K562 (cell line): ENCODE data around the gene CHCHD6. TPM values are rescaled to one million over a fixed set of nuclear protein-coding genes. Genes with fewer than 3 reads are reported as not detected.

ENCODE experiments used
- ATAC-seq: fragments of 200-7000 bp; cut with Tn5 transposase; 3 replicates; pipeline ENCODE4 v1.9.1; 2020; ENCODE audit warnings: moderate library complexity
- BruUV-seq: library from RNA; stranded (reverse); fragments of 400-500 nt; replicated peaks from 2 replicates; lab custom pipeline; 2021; lab: Mats Ljungman, UMichigan
- CTCF ChIA-PET: fragments of 300-600 bp; formaldehyde crosslinking; extraction: SDS; loops from one replicate; lab custom pipeline; 2021; ENCODE audit warnings: low intra/inter-chr PET ratio; lab: Yijun Ruan, JAX
- POLR2A ChIA-PET: fragments of 300-600, 350-650 bp; sonication (Branson Sonifier 250); formaldehyde crosslinking; extraction: SDS; loops from one replicate; lab custom pipeline; 2021; ENCODE audit warnings: antibody characterized with exemption, inconsistent platforms; lab: Yijun Ruan, JAX
- DNase-seq, 4 experiments: peaks; one replicate each; pipeline versions ENCODE4 v3.0.0 to v3.0.0-alpha.2; 2011 to 2018; ENCODE audit warnings: low spot score in 3 of 4, mixed read lengths in 3 of 4; ENCODE audit errors: extremely low read depth in 1 of 4
- FAIRE-seq: peaks from 2 replicates; lab custom pipeline; 2011; peaks lifted over from hg19 to GRCh38; lab: Jason Lieb, UNC
- H2AFZ ChIP-seq: 2 replicates; pipeline ENCODE4 v1.6.0; 2011; ENCODE audit warnings: low read depth, low read length, control low read depth, inconsistent platforms
- H3K27ac ChIP-seq: fragments of 200-600 bp; 3 replicates; pipeline ENCODE4 v1.8.0; 2011; ENCODE audit warnings: low read depth, mild to moderate bottlenecking, control low read depth, inconsistent platforms, low read length, moderate library complexity, mixed read lengths; ENCODE audit errors: extremely low read depth
- H3K27me3 ChIP-seq, 2 experiments: fragments of 300-600 bp in 1 of 2; 2 replicates in 1 of 2; 3 replicates in 1 of 2; pipeline versions ENCODE4 v1.6.0 to v1.8.0; 2011; ENCODE audit warnings: inconsistent platforms in 2 of 2, low read length in 2 of 2, mild to moderate bottlenecking in 1 of 2, mixed read lengths in 1 of 2, moderate library complexity in 1 of 2; ENCODE audit not compliant: control insufficient read depth in 2 of 2, insufficient read depth in 2 of 2
- H3K36me3 ChIP-seq: fragments of 300-600 bp; 3 replicates; pipeline ENCODE4 v1.8.0; 2011; ENCODE audit warnings: mild to moderate bottlenecking, low read length, inconsistent platforms; ENCODE audit not compliant: control insufficient read depth, insufficient read depth
- H3K4me1 ChIP-seq, 2 experiments: fragments of 200-600 bp in 1 of 2; replicated peaks in 1 of 2; 2 replicates in 1 of 2; 3 replicates in 1 of 2; pipeline versions ENCODE4 v1.5.1 to v1.8.0; 2011; ENCODE audit warnings: inconsistent platforms in 2 of 2, low read length in 2 of 2, mild to moderate bottlenecking in 1 of 2, mixed read lengths in 1 of 2, moderate library complexity in 1 of 2; ENCODE audit not compliant: control insufficient read depth in 2 of 2, insufficient read depth in 2 of 2
- H3K4me2 ChIP-seq: 2 replicates; pipeline ENCODE4 v1.6.1; 2011; ENCODE audit warnings: low read length, control low read depth, inconsistent platforms, mixed read lengths; ENCODE audit not compliant: insufficient read depth
- H3K4me3 ChIP-seq: fragments of 200-600 bp; sonication (generic), shearing (Covaris generic); 2 replicates; pipeline ENCODE4 v1.5.1; 2016; ENCODE audit warnings: control low read depth, inconsistent platforms
- H3K79me2 ChIP-seq: fragments of 200-600 bp; 3 replicates; pipeline ENCODE4 v1.8.0; 2011; ENCODE audit warnings: low read length, inconsistent platforms; ENCODE audit not compliant: control insufficient read depth, insufficient read depth
- H3K9ac ChIP-seq, 2 experiments: 2 replicates each; pipeline versions ENCODE4 v1.6.0 to v1.6.1; 2011; ENCODE audit warnings: low read depth in 2 of 2, low read length in 2 of 2, control low read depth in 1 of 2, inconsistent platforms in 1 of 2, mild to moderate bottlenecking in 1 of 2, mixed read lengths in 1 of 2; ENCODE audit not compliant: insufficient read depth in 1 of 2
- H3K9me1 ChIP-seq: one replicate; pipeline ENCODE4 v1.6.0; 2011; ENCODE audit warnings: inconsistent platforms, mild to moderate bottlenecking, low read length, moderate library complexity; ENCODE audit not compliant: control insufficient read depth, insufficient read depth
- H3K9me3 ChIP-seq: replicated peaks from 2 replicates; pipeline ENCODE4 v1.5.1; 2011; ENCODE audit warnings: low read depth, low read length, inconsistent platforms; ENCODE audit not compliant: control insufficient read depth, insufficient read depth
- H4K20me1 ChIP-seq: replicated peaks from 2 replicates; pipeline ENCODE4 v1.6.1; 2011; ENCODE audit warnings: low read length, inconsistent platforms, mixed read lengths; ENCODE audit not compliant: control insufficient read depth, insufficient read depth
- BCOR ChIP-seq: fragments of 450-650 bp; IDR thresholded peaks from 2 replicates; pipeline ENCODE4 v1.6.1; 2016
- CEBPB ChIP-seq: fragments of 450-650 bp; IDR thresholded peaks from 2 replicates; pipeline ENCODE4 v1.6.1; 2016; ENCODE audit warnings: missing genetic modification characterization, missing compliant biosample characterization
- CEBPG ChIP-seq, 3 experiments: fragments of 200-800 bp in 1 of 3; sonication (Bioruptor generic) in 1 of 3; sonication (generic) in 1 of 3; formaldehyde crosslinking in 1 of 3; IDR thresholded peaks in 2 of 3; conservative IDR thresholded peaks in 1 of 3; 2 replicates each; pipeline versions ENCODE4 v1.6.1 to v1.8.0; 2016 to 2022; ENCODE audit warnings: missing compliant biosample characterization in 2 of 3, missing genetic modification characterization in 2 of 3, mild to moderate bottlenecking in 1 of 3, missing genetic modification reagents in 1 of 3
- CHCHD3 ChIP-seq: fragments of 250-450 bp; sonication (Bioruptor Pico); IDR thresholded peaks from 2 replicates; pipeline ENCODE4 v2.1.2; 2022; ENCODE audit warnings: mild to moderate bottlenecking
- EP300 ChIP-seq: IDR thresholded peaks from 2 replicates; pipeline ENCODE4 v1.6.1; 2012; ENCODE audit warnings: low read length, improper control_type of control experiment
- ETV1 ChIP-seq: fragments of 450-650 bp; conservative IDR thresholded peaks from 2 replicates; pipeline ENCODE4 v1.6.1; 2016; ENCODE audit warnings: missing genetic modification characterization, control low read depth, low read depth, missing compliant biosample characterization
- MAFG ChIP-seq: fragments of 450-650 bp; conservative IDR thresholded peaks from 2 replicates; pipeline ENCODE4 v1.6.1; 2016; ENCODE audit warnings: missing genetic modification characterization, missing compliant biosample characterization
- NUFIP1 ChIP-seq: fragments of 450-650 bp; IDR thresholded peaks from 2 replicates; pipeline ENCODE4 v1.6.1; 2018; ENCODE audit not compliant: partially characterized antibody
- SP2 ChIP-seq: IDR thresholded peaks from 2 replicates; pipeline ENCODE4 v1.6.1; 2011; ENCODE audit warnings: mild to moderate bottlenecking, low read depth, low read length, moderate library complexity; ENCODE audit not compliant: poor library complexity, severe bottlenecking; ENCODE audit errors: extremely low read depth
- TCFL5 ChIP-seq: fragments of 250-450 bp; sonication (Bioruptor Pico); conservative IDR thresholded peaks from 2 replicates; pipeline ENCODE4 v1.6.1; 2021; ENCODE audit warnings: mild to moderate bottlenecking, moderate library complexity, matching md5 sums
- ZNF197 ChIP-seq: fragments of 200-800 bp; sonication (Bioruptor generic); IDR thresholded peaks from 2 replicates; pipeline ENCODE4 v1.6.1; 2016; ENCODE audit warnings: low read depth, missing genetic modification characterization, missing compliant biosample characterization
- ZNF347 ChIP-seq: fragments of 450-650 bp; formaldehyde crosslinking; IDR thresholded peaks from 2 replicates; pipeline ENCODE4 v1.4.0; 2020; ENCODE audit warnings: low read depth, mild to moderate bottlenecking, moderate library complexity
- WGBS: fragments of 100-300 bp; shearing (Covaris generic); methylation state at CpG from one replicate; pipeline ENCODE4 v1.1.6; 2016; ENCODE audit warnings: low coverage, mixed read lengths; ENCODE audit not compliant: insufficient coverage; ENCODE audit errors: missing lambda C conversion rate; 5-methylcytosine and 5-hydroxymethylcytosine counted together
- in situ Hi-C: fragments of 300-500 bp; cut with MboI; formaldehyde crosslinking; loops from 4 replicates; pipeline ENCODE4 v1.15.0; 2018; ENCODE audit warnings: inconsistent platforms, mixed read lengths
- intact Hi-C: fragments of 100-400 bp; cut with micrococcal nuclease; formaldehyde crosslinking; loops from 2 replicates; pipeline ENCODE4 v1.14.2; 2022
- polyA plus RNA-seq, 8 experiments: library from polyadenylated mRNA; depleted of rRNA in 4 of 8; stranded (reverse) in 5 of 8; unstranded in 3 of 8; fragments of >200 nt; fragmentation: Nextera tagmentation in 2 of 8; fragmentation: Illumina TruSeq in 1 of 8; extraction: Ambion mirVana in 2 of 8; extraction: Trizol in 1 of 8; gene quantifications; 2 replicates each; pipeline versions ENCODE4 v1.2.1 to v1.2.3, GENCODE V29; 2011 to 2014; ENCODE audit warnings: inconsistent platforms in 1 of 8, missing spikeins in 1 of 8
- total RNA-seq, 7 experiments: library from RNA; depleted of rRNA in 6 of 7; stranded (reverse); fragments of >200 nt in 6 of 7; fragmentation: Illumina TruSeq in 2 of 7; extraction: Trizol in 2 of 7; gene quantifications; 2 replicates each; pipeline versions ENCODE4 v1.2.1 to v1.2.3, GENCODE V29; 2011 to 2021; ENCODE audit warnings: low replicate concordance in 1 of 7
- TF ChIP-seq, protein P1 (sequence below): fragments of 450-650 bp; IDR thresholded peaks from 2 replicates; pipeline ENCODE4 v1.6.1; 2016; ENCODE audit warnings: antibody characterized with exemption
- TF ChIP-seq, protein P2 (sequence below): sonication (generic); formaldehyde crosslinking; IDR thresholded peaks from 2 replicates; pipeline ENCODE4 v1.8.1; 2023; ENCODE audit warnings: mild to moderate bottlenecking, missing genetic modification reagents
- TF ChIP-seq, protein P3 (sequence below): fragments of 250-450 bp; sonication (Bioruptor Pico); IDR thresholded peaks from 2 replicates; pipeline ENCODE4 v1.5.1; 2021; ENCODE audit warnings: mild to moderate bottlenecking
- TF ChIP-seq, protein P4 (sequence below): sonication (generic); formaldehyde crosslinking; IDR thresholded peaks from 2 replicates; pipeline ENCODE4 v1.4.0; 2020; ENCODE audit warnings: mild to moderate bottlenecking, missing genetic modification reagents

Gene CHCHD6
- total and polyA plus RNA-seq, 9 of the 15 experiments (the other 6 are each of a cell fraction or from before 2014, with no cell fraction given): 4.6 to 18.6 (median 10.9) TPM

DNA sequence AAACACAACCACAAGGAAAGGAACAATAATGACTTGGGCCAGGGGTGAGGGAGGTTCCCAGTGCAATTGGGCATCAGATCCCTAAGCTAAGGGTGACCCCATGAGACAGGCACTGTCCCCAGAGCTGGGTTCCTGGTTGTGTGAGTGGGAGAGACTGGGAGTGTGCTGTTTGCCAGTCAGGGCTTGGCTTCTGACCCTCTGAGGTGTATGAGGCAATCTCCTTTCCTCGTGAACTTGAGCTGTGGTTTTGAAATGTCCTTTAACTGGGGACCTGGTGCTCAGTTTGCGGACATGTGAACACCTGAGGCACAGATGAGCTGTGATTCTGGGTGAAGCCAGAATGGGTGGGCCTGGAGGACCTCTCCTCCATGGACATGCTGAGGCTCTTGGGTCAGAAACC is 220.4 kb downstream of the CHCHD6 start:
- no TSS peak for BruUV-seq
- Histone ChIP-seq H2AFZ (no peak overlapping the region), H3K9me3 (no peaks in the 10 kb centered on the region), H3K27ac (no peak overlapping the region), H3K9ac (peak overlapping the region in 1 of 2 experiments; percentile 4; a peak in 1 of 4 replicates), H3K9me1 (no peaks in the 10 kb centered on the region), H3K36me3 (no peaks in the 10 kb centered on the region), H3K79me2 (peaks cover 3% of the 10 kb centered on the region; the same call in 2 of the 3 replicates), H3K27me3 (no peaks in the 10 kb centered on the region), H3K4me2 (no peak overlapping the region), H3K4me1 (peaks cover 7 to 32% of the 10 kb centered on the region in 2 experiments), H4K20me1 (no peaks in the 10 kb centered on the region), H3K4me3 (no peak overlapping the region)
- DNase-seq: no peak
- intact Hi-C loops: no loop called here
- ChIA-PET CTCF (no interaction called here), POLR2A (interaction anchor here (0.7 to 1.0 kb wide), 5 partner anchors 11 to 174 kb away, joined by 3 to 5 read pairs (median 3); no protein-coding TSS in a partner anchor)
- in situ Hi-C loops: no loop called here
- no peak for FAIRE-seq
- no peak for ATAC-seq
- WGBS: 100% methylated on average over 1 of the region's 2 CpGs
- TF ChIP-seq EP300 (no peak), ETV1 (tag) (no peak), MAFG (tag) (no peak), CEBPB (peak; percentile 52), ZNF197 (CRISPR knock-in tag) (no peak), CHCHD3 (no peak), CEBPG (CRISPR knock-in tag; IDR thresholded peaks at IDR 0.05) (no peak), CEBPG (tag; conservative IDR thresholded peaks at IDR 0.05 in 1 of 2, IDR thresholded peaks at IDR 0.05 in 1 of 2) (peak; percentile 39 to 51; a peak in 3 of 4 replicates), NUFIP1 (no peak), ZNF347 (CRISPR knock-in tag) (no peak), TCFL5 (CRISPR knock-in tag) (no peak), SP2 (no peak), BCOR (no peak)
- TF ChIP-seq, protein P1, sequence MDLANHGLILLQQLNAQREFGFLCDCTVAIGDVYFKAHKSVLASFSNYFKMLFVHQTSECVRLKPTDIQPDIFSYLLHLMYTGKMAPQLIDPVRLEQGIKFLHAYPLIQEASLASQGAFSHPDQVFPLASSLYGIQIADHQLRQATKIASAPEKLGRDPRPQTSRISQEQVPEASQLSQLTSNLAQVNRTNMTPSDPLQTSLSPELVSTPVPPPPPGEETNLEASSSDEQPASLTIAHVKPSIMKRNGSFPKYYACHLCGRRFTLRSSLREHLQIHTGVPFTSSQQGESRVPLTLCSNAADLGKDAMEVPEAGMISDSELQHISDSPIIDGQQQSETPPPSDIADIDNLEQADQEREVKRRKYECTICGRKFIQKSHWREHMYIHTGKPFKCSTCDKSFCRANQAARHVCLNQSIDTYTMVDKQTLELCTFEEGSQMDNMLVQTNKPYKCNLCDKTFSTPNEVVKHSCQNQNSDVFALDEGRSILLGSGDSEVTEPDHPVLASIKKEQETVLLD: no peak
- TF ChIP-seq, protein P2, sequence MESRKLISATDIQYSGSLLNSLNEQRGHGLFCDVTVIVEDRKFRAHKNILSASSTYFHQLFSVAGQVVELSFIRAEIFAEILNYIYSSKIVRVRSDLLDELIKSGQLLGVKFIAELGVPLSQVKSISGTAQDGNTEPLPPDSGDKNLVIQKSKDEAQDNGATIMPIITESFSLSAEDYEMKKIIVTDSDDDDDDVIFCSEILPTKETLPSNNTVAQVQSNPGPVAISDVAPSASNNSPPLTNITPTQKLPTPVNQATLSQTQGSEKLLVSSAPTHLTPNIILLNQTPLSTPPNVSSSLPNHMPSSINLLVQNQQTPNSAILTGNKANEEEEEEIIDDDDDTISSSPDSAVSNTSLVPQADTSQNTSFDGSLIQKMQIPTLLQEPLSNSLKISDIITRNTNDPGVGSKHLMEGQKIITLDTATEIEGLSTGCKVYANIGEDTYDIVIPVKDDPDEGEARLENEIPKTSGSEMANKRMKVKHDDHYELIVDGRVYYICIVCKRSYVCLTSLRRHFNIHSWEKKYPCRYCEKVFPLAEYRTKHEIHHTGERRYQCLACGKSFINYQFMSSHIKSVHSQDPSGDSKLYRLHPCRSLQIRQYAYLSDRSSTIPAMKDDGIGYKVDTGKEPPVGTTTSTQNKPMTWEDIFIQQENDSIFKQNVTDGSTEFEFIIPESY: no peak
- TF ChIP-seq, protein P3, sequence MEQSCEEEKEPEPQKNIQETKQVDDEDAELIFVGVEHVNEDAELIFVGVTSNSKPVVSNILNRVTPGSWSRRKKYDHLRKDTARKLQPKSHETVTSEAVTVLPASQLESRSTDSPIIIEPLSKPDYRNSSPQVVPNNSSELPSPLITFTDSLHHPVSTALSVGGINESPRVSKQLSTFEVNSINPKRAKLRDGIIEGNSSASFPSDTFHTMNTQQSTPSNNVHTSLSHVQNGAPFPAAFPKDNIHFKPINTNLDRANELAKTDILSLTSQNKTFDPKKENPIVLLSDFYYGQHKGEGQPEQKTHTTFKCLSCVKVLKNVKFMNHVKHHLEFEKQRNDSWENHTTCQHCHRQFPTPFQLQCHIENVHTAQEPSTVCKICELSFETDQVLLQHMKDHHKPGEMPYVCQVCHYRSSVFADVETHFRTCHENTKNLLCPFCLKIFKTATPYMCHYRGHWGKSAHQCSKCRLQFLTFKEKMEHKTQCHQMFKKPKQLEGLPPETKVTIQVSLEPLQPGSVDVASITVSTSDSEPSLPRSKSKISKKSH: no peak
- TF ChIP-seq, protein P4, sequence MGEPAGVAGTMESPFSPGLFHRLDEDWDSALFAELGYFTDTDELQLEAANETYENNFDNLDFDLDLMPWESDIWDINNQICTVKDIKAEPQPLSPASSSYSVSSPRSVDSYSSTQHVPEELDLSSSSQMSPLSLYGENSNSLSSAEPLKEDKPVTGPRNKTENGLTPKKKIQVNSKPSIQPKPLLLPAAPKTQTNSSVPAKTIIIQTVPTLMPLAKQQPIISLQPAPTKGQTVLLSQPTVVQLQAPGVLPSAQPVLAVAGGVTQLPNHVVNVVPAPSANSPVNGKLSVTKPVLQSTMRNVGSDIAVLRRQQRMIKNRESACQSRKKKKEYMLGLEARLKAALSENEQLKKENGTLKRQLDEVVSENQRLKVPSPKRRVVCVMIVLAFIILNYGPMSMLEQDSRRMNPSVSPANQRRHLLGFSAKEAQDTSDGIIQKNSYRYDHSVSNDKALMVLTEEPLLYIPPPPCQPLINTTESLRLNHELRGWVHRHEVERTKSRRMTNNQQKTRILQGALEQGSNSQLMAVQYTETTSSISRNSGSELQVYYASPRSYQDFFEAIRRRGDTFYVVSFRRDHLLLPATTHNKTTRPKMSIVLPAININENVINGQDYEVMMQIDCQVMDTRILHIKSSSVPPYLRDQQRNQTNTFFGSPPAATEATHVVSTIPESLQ (CRISPR knock-in tag): no peak
